Activated naive CD4-positive, alpha-beta T cell (primary cell): ENCODE measurements around the gene SAP30BP.

Experiments
- DNase-seq, 4 experiments: peaks; one replicate each; lab custom pipeline; 2025; lab: John Stamatoyannopoulos, UW

Gene SAP30BP

GRCh38 chr17:75685499-75685898 is 18.4 kb downstream of the SAP30BP start:
- no peak for DNase-seq

- no peak for DNase-seq
Observed at GRCh38 chr17:75688209-75688825, 21.2 kb downstream of the SAP30BP start.

- DNase-seq: peak in 2 of 4 experiments; percentile 18 to 31
Observed at GRCh38 chr17:75689441-75689873, 22.3 kb downstream of the SAP30BP start.

GRCh38 chr17:75691371-75691791 is 24.2 kb downstream of the SAP30BP start:
- DNase-seq: no peak

GRCh38 chr17:75691801-75692626 is 24.9 kb downstream of the SAP30BP start:
- DNase-seq: no peak

GRCh38 chr17:75692976-75693375 is 25.8 kb downstream of the SAP30BP start:
- DNase-seq: no peak

- DNase-seq: no peak
Observed at GRCh38 chr17:75693500-75694481, 26.7 kb downstream of the SAP30BP start.

- no peak for DNase-seq
Observed at GRCh38 chr17:75694536-75694935, 27.4 kb downstream of the SAP30BP start.

GRCh38 chr17:75695141-75695829 is 28.1 kb downstream of the SAP30BP start:
- no peak for DNase-seq

GRCh38 chr17:75695830-75696271 is 28.7 kb downstream of the SAP30BP start:
- DNase-seq: no peak

- no peak for DNase-seq
Observed at GRCh38 chr17:75697651-75698291, 30.6 kb downstream of the SAP30BP start.

GRCh38 chr17:75698659-75699058 is 31.5 kb downstream of the SAP30BP start:
- DNase-seq: no peak

GRCh38 chr17:75701288-75701687 is 34.1 kb downstream of the SAP30BP start:
- no peak for DNase-seq

- DNase-seq: no peak
Observed at GRCh38 chr17:75703191-75703590, 36.1 kb downstream of the SAP30BP start.

- DNase-seq: no peak
Observed at GRCh38 chr17:75703591-75703990, 36.5 kb downstream of the SAP30BP start.

- DNase-seq: no peak
Observed at GRCh38 chr17:75704963-75705875, 38.1 kb downstream of the SAP30BP start.

- DNase-seq: no peak
Observed at GRCh38 chr17:75706042-75706728, 39.0 kb downstream of the SAP30BP start.

- DNase-seq: no peak
Observed at GRCh38 chr17:75707079-75707571, 40.0 kb downstream of the SAP30BP start.

GRCh38 chr17:75712446-75712845 is 45.3 kb downstream of the SAP30BP start:
- DNase-seq: no peak
